Testis (tissue), 3 donors: ENCODE results near the gene SPATA2. TPM values are rescaled to one million over a fixed set of nuclear protein-coding genes. Genes with fewer than 3 reads are reported as not detected.

Experiments used
- DNase-seq: peaks from one replicate; pipeline ENCODE4 v3.0.0-alpha.2; 2019
- H3K27ac ChIP-seq, 2 donors: fragments of 200-600 bp; sonication (generic); one replicate each; pipeline ENCODE4 v1.5.1; 2019
- H3K27me3 ChIP-seq: fragments of 200-600 bp; sonication (generic); one replicate; pipeline ENCODE4 v1.5.1; 2019
- H3K36me3 ChIP-seq: fragments of 200-600 bp; sonication (generic); one replicate; pipeline ENCODE4 v1.5.1; 2017; ENCODE audit warnings: low read depth; ENCODE audit errors: missing control alignments
- H3K4me1 ChIP-seq: fragments of 200-600 bp; sonication (generic); one replicate; pipeline ENCODE4 v1.5.1; 2019
- H3K4me3 ChIP-seq, 2 donors: fragments of 200-600 bp; sonication (generic); one replicate each; pipeline ENCODE4 v1.5.1; 2017 to 2019
- H3K9me3 ChIP-seq: fragments of 200-600 bp; sonication (generic); one replicate; pipeline ENCODE4 v1.5.1; 2017
- CTCF ChIP-seq, 3 experiments: fragments of 450-650 bp in 2 of 3; fragments of 200-600 bp in 1 of 3; sonication (generic) in 1 of 3; IDR thresholded peaks; one replicate each; pipeline ENCODE4 v1.5.1; 2016 to 2019; ENCODE audit warnings: antibody characterized with exemption in 3 of 3, mild to moderate bottlenecking in 2 of 3, moderate library complexity in 1 of 3
- POLR2A ChIP-seq: fragments of 450-650 bp; IDR thresholded peaks from one replicate; pipeline ENCODE4 v1.6.1; 2017; ENCODE audit warnings: antibody characterized with exemption, mild to moderate bottlenecking, moderate library complexity
- WGBS, 2 donors: methylation state at CpG; one replicate each; pipeline ENCODE4 v1.1.5; 2018; 5-methylcytosine and 5-hydroxymethylcytosine counted together
- intact Hi-C: fragments of 100-400 bp; cut with DNase I; formaldehyde crosslinking; loops from one replicate; pipeline ENCODE4 v1.15.1; 2023; ENCODE audit warnings: low total_unique reads
- polyA plus RNA-seq: library from polyadenylated mRNA; stranded (reverse); fragments of 350-450 nt; fragmentation: Illumina TruSeq; extraction: RNeasy Lipid Tissue Mini Kit (QIAGEN cat#74804); gene quantifications from one replicate; pipeline ENCODE4 v1.2.3, GENCODE V29; 2014; ENCODE audit warnings: low read depth, low replicate concordance; ENCODE audit not compliant: insufficient read depth
- total RNA-seq, 2 donors: library from RNA; depleted of rRNA; stranded (reverse); fragments of >200 nt; gene quantifications; one replicate each; pipeline ENCODE4 v1.2.3, GENCODE V29; 2016

Gene SPATA2
- total and polyA plus RNA-seq, 3 donors from 2014 or later, result 21.9 to 30.7 (median 26.0) TPM

GRCh38 chr20:49883246-49883802 is 32.0 kb downstream of the SPATA2 start:
- Histone ChIP-seq H3K9me3 (no peaks in the 10 kb centered on the region), H3K27ac (no peak overlapping the region), H3K4me3 (no peak overlapping the region), H3K27me3 (no peaks in the 10 kb centered on the region), H3K4me1 (peaks cover 18% of the 10 kb centered on the region), H3K36me3 (no peaks in the 10 kb centered on the region)
- TF ChIP-seq CTCF (IDR thresholded peaks at IDR 0.05) (no peak), POLR2A (no peak)
- DNase-seq, result no peak
- intact Hi-C loops, result no loop called here
- 93 to 95% methylated on average over 4 to 10 of the region's 10 CpGs for whole genome bisulfite sequencing, 2 donors

DNA sequence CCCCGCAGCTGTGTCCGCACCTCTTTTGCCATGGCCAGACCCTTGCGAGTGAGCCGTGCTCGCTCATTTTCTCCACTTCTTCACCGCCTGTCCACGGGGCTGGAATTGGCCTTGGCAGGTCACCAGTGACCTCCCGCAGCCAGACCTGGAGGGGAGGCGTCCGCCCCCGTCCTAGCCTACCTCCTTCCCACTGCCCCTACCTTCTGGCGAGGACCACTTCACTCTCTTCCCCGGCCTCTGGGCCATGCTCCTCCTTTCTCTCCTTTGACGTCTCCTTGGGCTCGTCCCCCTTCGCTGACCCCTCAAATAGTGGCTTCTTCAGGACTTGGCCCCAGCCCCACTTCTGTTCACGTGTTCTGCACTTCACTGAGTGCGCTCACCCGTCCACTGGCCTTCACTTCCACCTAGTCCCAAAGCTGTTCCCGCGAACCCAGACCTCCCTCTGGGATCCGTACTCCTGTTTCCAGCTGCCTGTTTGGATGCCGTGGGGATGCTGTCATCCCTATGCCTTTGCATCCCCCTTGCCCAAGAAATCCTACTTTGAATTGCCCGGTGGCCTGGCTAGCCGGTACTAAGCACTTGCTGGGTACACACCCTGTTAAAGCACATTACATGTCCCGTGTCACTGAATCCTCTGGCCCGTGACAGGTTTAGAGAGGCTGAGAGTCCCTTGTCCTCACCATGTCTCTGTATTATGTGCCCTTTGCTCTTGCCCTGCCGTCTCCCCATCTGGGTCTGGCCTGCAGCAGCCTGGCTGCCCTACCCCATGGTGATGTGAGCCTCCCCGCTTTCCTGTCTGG is 33.0 kb downstream of the SPATA2 start:
- Histone ChIP-seq H3K27me3 (no peaks in the 10 kb centered on the region), H3K36me3 (no peaks in the 10 kb centered on the region), H3K27ac (no peak overlapping the region), H3K4me1 (peaks cover 9% of the 10 kb centered on the region), H3K4me3 (no peak overlapping the region), H3K9me3 (no peaks in the 10 kb centered on the region)
- intact Hi-C loops, result no loop called here
- DNase-seq, result no peak
- TF ChIP-seq POLR2A (no peak), CTCF (IDR thresholded peaks at IDR 0.05) (no peak)
- WGBS, 2 donors, result 86 to 92% methylated on average over 27 to 29 of the region's 29 CpGs

GRCh38 chr20:49880724-49881445 is 34.4 kb downstream of the SPATA2 start:
- DNase-seq, result no peak
- 87 to 94% methylated on average over 15 of the region's 15 CpGs for WGBS, 2 donors
- intact Hi-C loops, result no loop called here

GRCh38 chr20:49880177-49880576 is 35.2 kb downstream of the SPATA2 start:
- H3K27me3 ChIP-seq, result no peaks in the 10 kb centered on the region
- H3K27ac ChIP-seq, result no peak overlapping the region
- no peak overlapping the region for H3K4me3 ChIP-seq
- WGBS, 2 donors, result 76 to 89% methylated on average over 3 of the region's 3 CpGs
- no peak for DNase-seq
- intact Hi-C loops, result no loop called here
- no peaks in the 10 kb centered on the region for H3K9me3 ChIP-seq
- no peaks in the 10 kb centered on the region for H3K36me3 ChIP-seq
- TF ChIP-seq CTCF (IDR thresholded peaks at IDR 0.05) (no peak), POLR2A (no peak)
- peaks cover 5% of the 10 kb centered on the region for H3K4me1 ChIP-seq

More at GRCh38 chr20:49880724-49881445, 34.4 kb downstream of the SPATA2 start:
- no peak overlapping the region for H3K27ac ChIP-seq
- H3K4me3 ChIP-seq, result no peak overlapping the region
- no peaks in the 10 kb centered on the region for H3K27me3 ChIP-seq
- H3K9me3 ChIP-seq, result no peaks in the 10 kb centered on the region
- peaks cover 5% of the 10 kb centered on the region for H3K4me1 ChIP-seq
- no peaks in the 10 kb centered on the region for H3K36me3 ChIP-seq
- no peak for TF ChIP-seq CTCF (IDR thresholded peaks at IDR 0.05)
- no peak for TF ChIP-seq POLR2A
